SU-DHL-6 (cell line): ENCODE measurements around the gene PIAS2.

Experiments used
- H2AFZ ChIP-seq: fragments of 200-600 bp; sonication (generic); 2 replicates; pipeline ENCODE4 v1.6.1; 2014; ENCODE audit warnings: low read depth, mild to moderate bottlenecking, moderate library complexity, mixed read lengths, antibody characterized with exemption, low read length; ENCODE audit not compliant: severe bottlenecking
- H3F3A ChIP-seq: fragments of 200-600 bp; shearing (Covaris generic); 2 replicates; pipeline ENCODE4 v1.6.0; 2016; ENCODE audit warnings: antibody characterized with exemption, mild to moderate bottlenecking; ENCODE audit not compliant: insufficient read depth
- H3K27ac ChIP-seq: fragments of 200-600 bp; sonication (generic); 2 replicates; pipeline ENCODE4 v1.5.1; 2016; ENCODE audit warnings: low read depth, mild to moderate bottlenecking, low read length, moderate library complexity, mixed read lengths
- H3K27me3 ChIP-seq: fragments of 200-600 bp; sonication (generic), shearing (Covaris generic); 2 replicates; pipeline ENCODE4 v1.6.0; 2014; ENCODE audit warnings: mild to moderate bottlenecking, low read length
- H3K36me3 ChIP-seq: fragments of 200-600 bp; sonication (generic); 2 replicates; pipeline ENCODE4 v1.6.1; 2014; ENCODE audit warnings: mild to moderate bottlenecking, low read length, mixed read lengths
- H3K4me2 ChIP-seq: fragments of 300-600, 200-600 bp; shearing (Covaris generic), sonication (generic); 2 replicates; pipeline ENCODE4 v1.6.0; 2014; ENCODE audit warnings: low read length, low read depth, mild to moderate bottlenecking; ENCODE audit not compliant: poor library complexity, severe bottlenecking
- H3K4me3 ChIP-seq: fragments of 200-600 bp; sonication (generic); 2 replicates; pipeline ENCODE4 v1.5.1; 2014; ENCODE audit warnings: antibody characterized with exemption, low read length, mild to moderate bottlenecking, mixed read lengths; ENCODE audit not compliant: insufficient read depth, poor library complexity, severe bottlenecking
- H3K79me2 ChIP-seq: fragments of 200-600 bp; sonication (generic); 2 replicates; pipeline ENCODE4 v1.6.1; 2014; ENCODE audit warnings: mild to moderate bottlenecking, low read length, moderate library complexity; ENCODE audit not compliant: insufficient read depth
- H3K9ac ChIP-seq: fragments of 200-600 bp; sonication (generic); 2 replicates; pipeline ENCODE4 v1.7.0; 2014; ENCODE audit warnings: mild to moderate bottlenecking, low read length
- H3K9me2 ChIP-seq: fragments of 200-600 bp; sonication (generic); replicated peaks from 2 replicates; pipeline ENCODE4 v1.6.1; 2014; ENCODE audit warnings: low read length; ENCODE audit not compliant: insufficient read depth
- H3K9me3 ChIP-seq: fragments of 200-600 bp; sonication (generic); 2 replicates; pipeline ENCODE4 v1.6.1; 2014; ENCODE audit warnings: low read length, mixed read lengths; ENCODE audit not compliant: insufficient read depth
- H4K20me1 ChIP-seq: fragments of 200-600 bp; sonication (generic); 2 replicates; pipeline ENCODE4 v1.6.1; 2014; ENCODE audit warnings: low read depth, mild to moderate bottlenecking, antibody characterized with exemption, low read length, moderate library complexity, mixed read lengths
- EZH2phosphoT487 ChIP-seq: fragments of 200-600 bp; sonication (generic), shearing (Covaris generic); conservative IDR thresholded peaks from 2 replicates; pipeline ENCODE4 v1.6.1; 2018; ENCODE audit warnings: mild to moderate bottlenecking, antibody characterized with exemption, low read length, moderate library complexity, mixed read lengths
- TF ChIP-seq, protein P1 (sequence below): fragments of 200-600 bp; sonication (generic); IDR thresholded peaks from one replicate; pipeline ENCODE4 v1.5.1; 2017; ENCODE audit warnings: antibody characterized with exemption, mild to moderate bottlenecking, low read length, moderate library complexity; ENCODE audit not compliant: insufficient read depth, poor library complexity, severe bottlenecking

Gene PIAS2

GRCh38 chr18:46767217-46767616, 150.1 kb downstream of the PIAS2 start:
- TF ChIP-seq, protein P1, sequence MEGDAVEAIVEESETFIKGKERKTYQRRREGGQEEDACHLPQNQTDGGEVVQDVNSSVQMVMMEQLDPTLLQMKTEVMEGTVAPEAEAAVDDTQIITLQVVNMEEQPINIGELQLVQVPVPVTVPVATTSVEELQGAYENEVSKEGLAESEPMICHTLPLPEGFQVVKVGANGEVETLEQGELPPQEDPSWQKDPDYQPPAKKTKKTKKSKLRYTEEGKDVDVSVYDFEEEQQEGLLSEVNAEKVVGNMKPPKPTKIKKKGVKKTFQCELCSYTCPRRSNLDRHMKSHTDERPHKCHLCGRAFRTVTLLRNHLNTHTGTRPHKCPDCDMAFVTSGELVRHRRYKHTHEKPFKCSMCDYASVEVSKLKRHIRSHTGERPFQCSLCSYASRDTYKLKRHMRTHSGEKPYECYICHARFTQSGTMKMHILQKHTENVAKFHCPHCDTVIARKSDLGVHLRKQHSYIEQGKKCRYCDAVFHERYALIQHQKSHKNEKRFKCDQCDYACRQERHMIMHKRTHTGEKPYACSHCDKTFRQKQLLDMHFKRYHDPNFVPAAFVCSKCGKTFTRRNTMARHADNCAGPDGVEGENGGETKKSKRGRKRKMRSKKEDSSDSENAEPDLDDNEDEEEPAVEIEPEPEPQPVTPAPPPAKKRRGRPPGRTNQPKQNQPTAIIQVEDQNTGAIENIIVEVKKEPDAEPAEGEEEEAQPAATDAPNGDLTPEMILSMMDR: no peak
- no peak for TF ChIP-seq EZH2phosphoT487
- Histone ChIP-seq H3K9me3 (no peaks in the 10 kb centered on the region), H3K27me3 (0 out of 2 replicates have a peak, but pooled peaks cover 3% of the 10 kb centered on the region), H3K4me3 (no peak overlapping the region), H3K9ac (no peak overlapping the region), H4K20me1 (no peaks in the 10 kb centered on the region), H3K36me3 (no peaks in the 10 kb centered on the region), H3K9me2 (no peaks in the 10 kb centered on the region), H3K4me2 (no peak overlapping the region), H2AFZ (no peak overlapping the region), H3F3A (no peaks in the 10 kb centered on the region), H3K27ac (no peak overlapping the region), H3K79me2 (no peaks in the 10 kb centered on the region)

DNA sequence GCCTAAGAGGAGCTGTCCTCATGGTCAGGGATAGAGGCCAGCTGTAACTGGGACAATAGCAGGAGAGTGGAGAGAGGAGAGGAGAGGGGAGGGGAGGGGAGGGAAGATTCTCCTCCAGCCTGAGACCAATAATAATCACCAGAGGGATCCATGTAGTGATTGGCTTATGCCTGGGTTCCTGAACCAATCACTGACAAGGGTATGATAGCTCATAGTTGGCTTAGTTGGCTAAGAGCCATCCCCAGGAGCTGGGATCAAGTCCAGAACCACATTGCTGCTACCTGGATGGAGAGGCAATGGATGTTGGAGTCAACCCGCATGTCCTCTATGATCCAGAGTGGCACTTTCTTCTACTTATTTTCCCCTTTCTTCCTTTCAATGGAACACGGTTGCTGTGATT, 152.7 kb downstream of the PIAS2 start:
- H3K27me3 ChIP-seq: 0 out of 2 replicates have a peak, but pooled peaks cover 5% of the 10 kb centered on the region
- TF ChIP-seq, protein P1: no peak
- no peak for TF ChIP-seq EZH2phosphoT487
- H4K20me1 ChIP-seq: no peaks in the 10 kb centered on the region
- no peak overlapping the region for H3K9ac ChIP-seq
- H2AFZ ChIP-seq: no peak overlapping the region
- H3K27ac ChIP-seq: no peak overlapping the region
- H3K36me3 ChIP-seq: no peaks in the 10 kb centered on the region
- H3K79me2 ChIP-seq: no peaks in the 10 kb centered on the region
- H3F3A ChIP-seq: no peaks in the 10 kb centered on the region
- H3K9me3 ChIP-seq: no peaks in the 10 kb centered on the region
- no peak overlapping the region for H3K4me2 ChIP-seq
- H3K4me3 ChIP-seq: no peak overlapping the region
- H3K9me2 ChIP-seq: no peaks in the 10 kb centered on the region

- Histone ChIP-seq H3K9me3 (no peaks in the 10 kb centered on the region), H3K9ac (no peak overlapping the region), H3K27ac (no peak overlapping the region), H3F3A (no peaks in the 10 kb centered on the region), H3K36me3 (no peaks in the 10 kb centered on the region), H2AFZ (no peak overlapping the region), H4K20me1 (no peaks in the 10 kb centered on the region), H3K79me2 (no peaks in the 10 kb centered on the region), H3K4me3 (no peak overlapping the region), H3K9me2 (no peaks in the 10 kb centered on the region), H3K27me3 (0 out of 2 replicates have a peak, but pooled peaks cover 5% of the 10 kb centered on the region), H3K4me2 (no peak overlapping the region)
- TF ChIP-seq, protein P1: no peak
- no peak for TF ChIP-seq EZH2phosphoT487
Observed at GRCh38 chr18:46761059-46761769, 156.1 kb downstream of the PIAS2 start.
